Epithelial cell of esophagus (primary cell): ENCODE data around the gene UNC5C.

Experiments used
- DNase-seq: peaks from one replicate; pipeline ENCODE4 v3.0.0; 2010; ENCODE audit warnings: low read depth
- H3K4me3 ChIP-seq: 2 replicates; pipeline ENCODE4 v1.5.1; 2011; ENCODE audit warnings: mild to moderate bottlenecking, low read length, control low read depth
- CTCF ChIP-seq: IDR thresholded peaks from 2 replicates; pipeline ENCODE4 v1.5.1; 2011; ENCODE audit warnings: low read depth, mild to moderate bottlenecking, low read length, control low read depth, inconsistent platforms; ENCODE audit not compliant: insufficient read depth; ENCODE audit errors: missing control alignments

UNC5C gene

GRCh38 chr4:95209927-95210326, 338.8 kb downstream of the UNC5C start:
- no peak for DNase-seq
- no peak overlapping the region for H3K4me3 ChIP-seq
- TF ChIP-seq CTCF, result no peak

- no peak for DNase-seq
- peak; percentile 39 for TF ChIP-seq CTCF
- H3K4me3 ChIP-seq, result no peak overlapping the region
Measured at GRCh38 chr4:95204873-95205272, 343.9 kb downstream of the UNC5C start.

- TF ChIP-seq CTCF, result no peak
- H3K4me3 ChIP-seq, result no peak overlapping the region
Measured at GRCh38 chr4:95204267-95204844, 344.4 kb downstream of the UNC5C start.

GRCh38 chr4:95198961-95199360, 349.8 kb downstream of the UNC5C start:
- DNase-seq, result no peak
- H3K4me3 ChIP-seq, result no peak overlapping the region
- TF ChIP-seq CTCF, result no peak

More at GRCh38 chr4:95204267-95204844, 344.4 kb downstream of the UNC5C start:
- no peak for DNase-seq

GRCh38 chr4:95197353-95197752, 351.4 kb downstream of the UNC5C start:
- no peak for TF ChIP-seq CTCF
- no peak for DNase-seq
- no peak overlapping the region for H3K4me3 ChIP-seq

GRCh38 chr4:95193391-95194224, 355.2 kb downstream of the UNC5C start:
- TF ChIP-seq CTCF, result no peak
- no peak for DNase-seq
- no peak overlapping the region for H3K4me3 ChIP-seq
